Gastroesophageal sphincter (tissue), 3 donors: ENCODE results near the gene CYSTM1.

ENCODE experiments used
- EP300 ChIP-seq: sonication (generic); formaldehyde crosslinking; IDR thresholded peaks from one replicate; pipeline ENCODE4 v1.6.1; 2017; ENCODE audit warnings: antibody characterized with exemption, mild to moderate bottlenecking
- POLR2A ChIP-seq, 2 donors: fragments of 450-650 bp; IDR thresholded peaks; one replicate each; pipeline ENCODE4 v1.6.1; 2017; ENCODE audit warnings: antibody characterized with exemption in 2 of 2, mild to moderate bottlenecking in 2 of 2, moderate library complexity in 1 of 2
- POLR2AphosphoS5 ChIP-seq: sonication (generic); formaldehyde crosslinking; IDR thresholded peaks from one replicate; pipeline ENCODE4 v1.6.1; 2017; ENCODE audit warnings: antibody characterized with exemption
- TF ChIP-seq, protein P1 (sequence below), 4 experiments: fragments of 200-600 bp in 2 of 4; fragments of 450-650 bp in 2 of 4; sonication (generic) in 1 of 4; IDR thresholded peaks; one replicate each; pipeline ENCODE4 v1.5.1; 2017 to 2019; ENCODE audit warnings: antibody characterized with exemption in 4 of 4, mild to moderate bottlenecking in 2 of 4, moderate library complexity in 2 of 4

DNA sequence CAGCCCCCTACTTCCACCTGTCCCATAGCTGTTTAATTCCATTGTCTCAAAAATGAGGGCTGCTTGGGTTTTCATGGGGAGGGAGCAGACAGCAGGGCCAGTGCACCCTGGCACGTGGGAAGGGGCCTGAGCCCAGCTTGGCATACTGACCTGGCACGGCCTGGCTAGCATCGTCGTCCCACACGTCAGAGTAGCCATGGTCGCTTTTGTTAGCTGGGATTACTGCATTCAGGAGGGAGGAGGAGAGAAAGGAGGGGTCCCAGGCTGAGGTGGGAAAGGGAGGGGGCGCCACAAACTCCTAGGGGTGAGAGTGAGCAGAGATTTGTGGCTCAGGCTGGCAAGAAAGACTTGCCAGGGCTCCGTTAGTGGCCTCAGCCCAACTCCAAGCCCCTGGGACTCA lies 21.1 kb upstream of the CYSTM1 start:
- TF ChIP-seq POLR2A (IDR thresholded peaks at IDR 0.05) (no peak), EP300 (no peak), POLR2AphosphoS5 (no peak)
- TF ChIP-seq, protein P1, sequence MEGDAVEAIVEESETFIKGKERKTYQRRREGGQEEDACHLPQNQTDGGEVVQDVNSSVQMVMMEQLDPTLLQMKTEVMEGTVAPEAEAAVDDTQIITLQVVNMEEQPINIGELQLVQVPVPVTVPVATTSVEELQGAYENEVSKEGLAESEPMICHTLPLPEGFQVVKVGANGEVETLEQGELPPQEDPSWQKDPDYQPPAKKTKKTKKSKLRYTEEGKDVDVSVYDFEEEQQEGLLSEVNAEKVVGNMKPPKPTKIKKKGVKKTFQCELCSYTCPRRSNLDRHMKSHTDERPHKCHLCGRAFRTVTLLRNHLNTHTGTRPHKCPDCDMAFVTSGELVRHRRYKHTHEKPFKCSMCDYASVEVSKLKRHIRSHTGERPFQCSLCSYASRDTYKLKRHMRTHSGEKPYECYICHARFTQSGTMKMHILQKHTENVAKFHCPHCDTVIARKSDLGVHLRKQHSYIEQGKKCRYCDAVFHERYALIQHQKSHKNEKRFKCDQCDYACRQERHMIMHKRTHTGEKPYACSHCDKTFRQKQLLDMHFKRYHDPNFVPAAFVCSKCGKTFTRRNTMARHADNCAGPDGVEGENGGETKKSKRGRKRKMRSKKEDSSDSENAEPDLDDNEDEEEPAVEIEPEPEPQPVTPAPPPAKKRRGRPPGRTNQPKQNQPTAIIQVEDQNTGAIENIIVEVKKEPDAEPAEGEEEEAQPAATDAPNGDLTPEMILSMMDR (IDR thresholded peaks at IDR 0.05), result no peak
